Esophagus muscularis mucosa (tissue), 3 donors: ENCODE measurements around the gene TMEM229B.

Experiments used
- CTCF ChIP-seq, 3 experiments: fragments of 200-600 bp in 2 of 3; fragments of 450-650 bp in 1 of 3; sonication (generic) in 2 of 3; IDR thresholded peaks; one replicate each; pipeline ENCODE4 v1.5.1; 2017 to 2019; ENCODE audit warnings: antibody characterized with exemption in 3 of 3, mild to moderate bottlenecking in 2 of 3, moderate library complexity in 1 of 3
- POLR2A ChIP-seq: fragments of 450-650 bp; IDR thresholded peaks from one replicate; pipeline ENCODE4 v1.6.1; 2017; ENCODE audit warnings: antibody characterized with exemption, moderate library complexity, mild to moderate bottlenecking, low read depth

GRCh38 chr14:67491285-67491684, 2.8 kb upstream of the TMEM229B start:
- no peak for TF ChIP-seq CTCF (IDR thresholded peaks at IDR 0.05)
- TF ChIP-seq POLR2A, result no peak
